ENCODE results near the gene FAM20C.
"Not testable (repeated sequence)": the region's sequence is repeated elsewhere in the genome, so short reads cannot be mapped to it uniquely, and the experiment has no call there.

FAM20C gene

GRCh38 chr7:234051-234707 is 41.8 kb downstream of the FAM20C start:
- DNase-seq (ENCODE audit: low spot score in 2 of 2): no peak
- H3K9me3 Mint-ChIP-seq: no peaks in the 10 kb centered on the region
- H3K4me3 Mint-ChIP-seq: no peak overlapping the region
- H3K36me3 Mint-ChIP-seq: no peaks in the 10 kb centered on the region
- H3K27ac Mint-ChIP-seq: no peak overlapping the region
- no peak for ATAC-seq (ENCODE audit: low read depth)
- H3K27me3 Mint-ChIP-seq: peaks cover 7% of the 10 kb centered on the region
- no peaks in the 10 kb centered on the region for H3K4me1 Mint-ChIP-seq

GRCh38 chr7:234708-235553 is 42.6 kb downstream of the FAM20C start:
- H3K9me3 Mint-ChIP-seq: no peaks in the 10 kb centered on the region
- no peaks in the 10 kb centered on the region for H3K36me3 Mint-ChIP-seq
- no peak overlapping the region for H3K4me3 Mint-ChIP-seq
- ATAC-seq (ENCODE audit: low read depth) (no peak), DNase-seq (ENCODE audit: low spot score in 2 of 2) (no peak)
- H3K27me3 Mint-ChIP-seq: peaks cover 5% of the 10 kb centered on the region
- H3K27ac Mint-ChIP-seq: no peak overlapping the region
- no peaks in the 10 kb centered on the region for H3K4me1 Mint-ChIP-seq

DNA sequence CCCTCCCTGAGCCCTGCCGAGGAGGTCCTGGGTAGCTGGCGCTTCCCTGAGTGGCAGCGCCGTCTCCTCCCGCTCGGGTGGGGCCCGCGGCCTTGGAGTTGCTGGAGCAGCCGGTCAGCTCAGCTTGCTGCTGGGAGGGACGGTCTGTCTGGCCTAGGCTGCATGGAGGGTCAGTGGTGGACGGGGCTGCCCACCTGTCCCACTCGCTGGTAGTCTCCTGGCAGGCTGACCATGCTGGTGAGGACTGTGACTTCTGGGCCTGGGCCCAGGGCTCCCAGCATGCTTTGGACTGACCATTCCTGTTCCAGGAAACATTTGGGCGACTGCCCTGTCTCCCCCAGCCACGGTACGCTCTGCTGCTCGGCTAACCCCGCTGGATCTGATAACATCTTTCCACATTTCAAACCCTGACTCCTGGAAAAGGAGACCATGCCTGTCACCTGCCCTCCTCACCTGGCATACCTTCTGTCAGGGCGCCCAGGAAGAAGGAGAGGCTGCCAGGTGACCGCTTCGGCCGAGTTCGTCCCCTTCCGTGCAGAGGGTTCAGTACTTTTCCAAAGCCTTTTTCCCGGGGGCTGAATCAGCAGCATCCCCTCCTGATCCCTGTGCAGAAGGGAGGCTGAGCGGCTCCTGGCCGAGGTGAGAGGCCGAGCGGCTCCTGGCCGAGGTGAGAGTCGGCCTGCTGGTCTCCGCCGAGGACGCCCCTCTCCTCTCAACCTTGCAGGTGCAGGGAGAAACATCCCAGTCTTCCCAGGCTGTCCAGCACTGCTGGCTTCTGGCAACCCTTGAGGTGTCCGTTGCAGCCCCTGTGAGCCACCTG is 43.4 kb downstream of the FAM20C start:
- no peak for ATAC-seq (ENCODE audit: low read depth)
- Mint-ChIP-seq H3K27ac (no peak overlapping the region), H3K27me3 (peaks cover 4% of the 10 kb centered on the region), H3K9me3 (no peaks in the 10 kb centered on the region), H3K4me3 (no peak overlapping the region), H3K36me3 (no peaks in the 10 kb centered on the region), H3K4me1 (no peaks in the 10 kb centered on the region)
- no peak for DNase-seq (ENCODE audit: low spot score in 2 of 2)

- no peaks in the 10 kb centered on the region for H3K4me1 Mint-ChIP-seq
- ATAC-seq (ENCODE audit: low read depth) (no peak), DNase-seq (ENCODE audit: low spot score in 2 of 2) (no peak)
- peaks cover 2% of the 10 kb centered on the region for H3K27me3 Mint-ChIP-seq
- H3K27ac Mint-ChIP-seq: no peak overlapping the region
- no peaks in the 10 kb centered on the region for H3K36me3 Mint-ChIP-seq
- no peaks in the 10 kb centered on the region for H3K9me3 Mint-ChIP-seq
- H3K4me3 Mint-ChIP-seq: no peak overlapping the region
Measured at GRCh38 chr7:236967-237366, 44.6 kb downstream of the FAM20C start.

DNA sequence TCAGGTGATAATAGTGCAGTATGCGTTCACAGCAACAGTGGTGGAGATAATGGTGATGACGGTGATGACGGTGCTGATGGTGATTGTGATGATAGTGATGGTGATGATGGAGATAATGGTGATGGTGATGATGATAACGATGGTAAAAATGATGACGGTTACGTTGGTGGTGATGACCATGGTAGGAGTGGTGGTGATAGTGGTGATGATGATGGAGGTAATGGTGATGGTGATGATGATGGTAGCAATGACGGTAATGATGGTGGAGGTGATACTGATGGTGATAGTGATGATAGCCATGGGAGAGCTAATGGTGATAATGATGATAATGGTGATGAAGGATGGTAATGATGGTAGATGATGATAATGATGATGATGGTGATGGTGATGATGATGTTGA is 45.0 kb downstream of the FAM20C start:
- no peaks in the 10 kb centered on the region for H3K9me3 Mint-ChIP-seq
- DNase-seq (ENCODE audit: low spot score in 2 of 2) (no peak), ATAC-seq (ENCODE audit: low read depth) (no peak)
- H3K27me3 Mint-ChIP-seq: peaks cover 2% of the 10 kb centered on the region
- H3K4me3 Mint-ChIP-seq: no peak overlapping the region
- no peak overlapping the region for H3K27ac Mint-ChIP-seq
- no peaks in the 10 kb centered on the region for H3K36me3 Mint-ChIP-seq
- no peaks in the 10 kb centered on the region for H3K4me1 Mint-ChIP-seq

DNA sequence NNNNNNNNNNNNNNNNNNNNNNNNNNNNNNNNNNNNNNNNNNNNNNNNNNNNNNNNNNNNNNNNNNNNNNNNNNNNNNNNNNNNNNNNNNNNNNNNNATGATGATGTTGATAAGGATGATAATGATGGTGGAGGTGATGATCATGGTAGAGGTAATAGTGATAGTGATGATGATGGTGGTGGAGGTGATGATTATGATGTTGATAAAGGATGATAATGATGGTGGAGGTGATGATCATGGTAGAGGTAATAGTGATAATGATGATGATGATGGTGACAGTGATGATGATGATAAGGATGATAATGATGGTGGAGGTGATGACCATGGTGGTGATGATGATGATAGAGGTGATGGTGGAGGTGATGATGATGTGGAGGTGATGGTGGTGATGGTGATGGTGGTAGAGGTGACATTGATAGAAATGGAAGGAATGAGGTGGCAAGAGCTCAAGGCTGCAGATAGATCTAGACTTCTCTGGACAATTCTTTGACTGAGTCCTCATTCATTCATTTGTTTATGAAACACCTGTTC is 47.8 kb downstream of the FAM20C start:
- DNase-seq (ENCODE audit: low spot score in 2 of 2) (no peak), ATAC-seq (ENCODE audit: low read depth) (no peak)
- Mint-ChIP-seq H3K4me1 (no peaks in the 10 kb centered on the region), H3K27me3 (no peaks in the 10 kb centered on the region), H3K4me3 (no peak overlapping the region), H3K27ac (no peak overlapping the region), H3K36me3 (no peaks in the 10 kb centered on the region), H3K9me3 (no peaks in the 10 kb centered on the region)

DNA sequence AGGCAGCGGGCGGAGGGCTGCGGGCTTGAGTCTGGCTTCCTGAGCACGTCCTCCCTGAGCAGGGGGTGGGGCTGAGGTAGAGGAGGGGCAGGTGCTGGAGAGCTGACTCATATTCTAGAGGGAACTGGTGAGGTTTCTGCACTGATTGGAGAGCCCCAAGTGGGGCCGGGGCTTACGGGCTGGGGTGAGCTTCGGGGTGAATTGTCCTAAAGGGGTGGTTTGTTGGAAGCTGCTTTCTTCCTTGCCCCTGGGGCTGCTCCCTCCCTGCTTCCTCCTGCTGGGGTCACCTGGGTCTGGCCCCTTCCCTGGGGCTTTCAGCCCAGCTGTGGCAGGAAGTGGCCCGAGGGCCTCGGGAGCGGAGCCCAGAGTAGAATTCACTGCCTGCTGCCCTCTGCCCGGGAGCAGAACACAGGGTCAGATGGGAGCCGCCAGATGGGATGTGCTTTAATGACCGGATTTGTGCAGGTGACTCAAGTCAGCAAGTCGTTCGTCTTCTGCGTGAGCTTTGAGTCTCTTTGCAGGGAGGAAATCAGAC is 48.6 kb downstream of the FAM20C start:
- no peaks in the 10 kb centered on the region for H3K4me1 Mint-ChIP-seq

GRCh38 chr7:241513-241912 is 49.1 kb downstream of the FAM20C start:
- H3K36me3 Mint-ChIP-seq: no peaks in the 10 kb centered on the region
- no peak for ATAC-seq (ENCODE audit: low read depth)
- DNase-seq (ENCODE audit: low spot score in 2 of 2): no peak
- peaks cover 1% of the 10 kb centered on the region for H3K27me3 Mint-ChIP-seq
- no peak overlapping the region for H3K27ac Mint-ChIP-seq
- H3K4me1 Mint-ChIP-seq: no peaks in the 10 kb centered on the region
- H3K9me3 Mint-ChIP-seq: no peaks in the 10 kb centered on the region
- H3K4me3 Mint-ChIP-seq: no peak overlapping the region

More for the DNA sequence above, 48.6 kb downstream of the FAM20C start:
- no peaks in the 10 kb centered on the region for H3K36me3 Mint-ChIP-seq
- H3K27me3 Mint-ChIP-seq: no peaks in the 10 kb centered on the region
- ATAC-seq (ENCODE audit: low read depth) (no peak), DNase-seq (ENCODE audit: low spot score in 2 of 2) (no peak)
- no peak overlapping the region for H3K27ac Mint-ChIP-seq
- H3K4me3 Mint-ChIP-seq: no peak overlapping the region
- no peaks in the 10 kb centered on the region for H3K9me3 Mint-ChIP-seq

DNA sequence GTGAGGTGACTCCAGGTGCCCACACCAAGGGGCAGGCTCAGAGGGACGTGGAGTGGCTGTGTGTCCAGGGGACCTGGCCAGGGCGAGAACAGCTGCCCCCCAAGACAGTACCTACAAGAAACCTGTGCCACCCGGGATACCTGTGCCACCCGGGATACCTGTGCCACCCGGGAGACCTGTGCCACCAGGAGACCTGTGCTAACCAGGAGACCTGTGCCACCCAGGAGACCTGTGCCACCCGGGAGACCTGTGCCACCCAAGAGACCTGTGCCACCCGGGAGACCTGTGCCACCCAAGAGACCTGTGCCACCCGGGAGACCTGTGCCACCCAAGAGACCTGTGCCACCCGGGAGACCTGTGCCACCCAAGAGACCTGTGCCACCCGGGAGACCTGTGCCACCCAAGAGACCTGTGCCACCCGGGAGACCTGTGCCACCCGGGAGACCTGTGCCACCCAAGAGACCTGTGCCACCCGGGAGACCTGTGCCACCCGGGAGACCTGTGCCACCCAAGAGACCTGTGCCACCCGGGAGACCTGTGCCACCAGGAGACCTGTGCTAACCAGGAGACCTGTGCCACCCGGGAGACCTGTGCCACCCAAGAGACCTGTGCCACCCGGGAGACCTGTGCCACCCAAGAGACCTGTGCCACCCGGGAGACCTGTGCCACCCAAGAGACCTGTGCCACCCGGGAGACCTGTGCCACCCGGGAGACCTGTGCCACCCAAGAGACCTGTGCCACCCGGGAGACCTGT is 50.6 kb downstream of the FAM20C start:
- not testable (repeated sequence) for H3K27ac Mint-ChIP-seq; DNase-seq (ENCODE audit: low spot score in 2 of 2); H3K4me3 Mint-ChIP-seq; H3K4me1 Mint-ChIP-seq; H3K9me3 Mint-ChIP-seq; H3K36me3 Mint-ChIP-seq; ATAC-seq (ENCODE audit: low read depth); H3K27me3 Mint-ChIP-seq

DNA sequence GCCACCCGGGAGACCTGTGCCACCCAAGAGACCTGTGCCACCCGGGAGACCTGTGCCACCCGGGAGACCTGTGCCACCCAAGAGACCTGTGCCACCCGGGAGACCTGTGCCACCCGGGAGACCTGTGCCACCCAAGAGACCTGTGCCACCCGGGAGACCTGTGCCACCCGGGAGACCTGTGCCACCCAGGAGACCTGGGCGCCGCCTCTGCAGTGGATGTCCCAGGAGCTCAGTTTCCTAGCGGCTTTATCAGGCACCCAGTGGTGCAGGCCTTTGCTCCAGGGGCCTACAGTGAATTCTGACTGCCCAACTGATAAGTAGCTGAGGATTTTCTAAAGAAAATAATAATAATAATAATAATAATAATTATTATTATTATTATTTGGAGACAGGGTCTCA is 51.2 kb downstream of the FAM20C start:
- not testable (repeated sequence) for ATAC-seq (ENCODE audit: low read depth); H3K9me3 Mint-ChIP-seq; H3K4me3 Mint-ChIP-seq; H3K36me3 Mint-ChIP-seq; H3K27me3 Mint-ChIP-seq; DNase-seq (ENCODE audit: low spot score in 2 of 2); H3K4me1 Mint-ChIP-seq; H3K27ac Mint-ChIP-seq

DNA sequence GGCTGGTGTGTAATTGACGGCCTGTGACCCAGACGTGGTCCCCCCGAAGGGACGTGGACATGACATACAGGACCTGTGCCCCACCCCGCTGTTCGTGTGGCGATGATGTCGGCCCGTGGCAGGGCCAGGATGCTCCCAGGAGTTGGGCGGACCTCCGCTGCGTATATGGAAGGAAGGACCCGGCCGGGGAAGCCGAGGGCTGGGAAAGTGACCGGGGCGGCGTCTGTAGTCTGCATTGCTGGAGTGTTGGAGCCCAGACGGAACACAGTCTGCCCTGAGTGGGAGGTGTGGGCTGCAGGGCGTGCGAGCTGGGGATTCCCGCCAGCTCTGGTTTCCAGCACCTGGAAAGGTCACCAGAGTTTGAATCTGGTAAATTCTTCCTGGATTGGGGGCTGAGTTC is 52.6 kb downstream of the FAM20C start:
- DNase-seq (ENCODE audit: low spot score in 2 of 2) (no peak), ATAC-seq (ENCODE audit: low read depth) (no peak)
- H3K4me3 Mint-ChIP-seq: no peak overlapping the region
- H3K4me1 Mint-ChIP-seq: no peaks in the 10 kb centered on the region
- no peaks in the 10 kb centered on the region for H3K9me3 Mint-ChIP-seq
- H3K36me3 Mint-ChIP-seq: no peaks in the 10 kb centered on the region
- H3K27me3 Mint-ChIP-seq: peaks cover 3% of the 10 kb centered on the region
- H3K27ac Mint-ChIP-seq: no peak overlapping the region

DNA sequence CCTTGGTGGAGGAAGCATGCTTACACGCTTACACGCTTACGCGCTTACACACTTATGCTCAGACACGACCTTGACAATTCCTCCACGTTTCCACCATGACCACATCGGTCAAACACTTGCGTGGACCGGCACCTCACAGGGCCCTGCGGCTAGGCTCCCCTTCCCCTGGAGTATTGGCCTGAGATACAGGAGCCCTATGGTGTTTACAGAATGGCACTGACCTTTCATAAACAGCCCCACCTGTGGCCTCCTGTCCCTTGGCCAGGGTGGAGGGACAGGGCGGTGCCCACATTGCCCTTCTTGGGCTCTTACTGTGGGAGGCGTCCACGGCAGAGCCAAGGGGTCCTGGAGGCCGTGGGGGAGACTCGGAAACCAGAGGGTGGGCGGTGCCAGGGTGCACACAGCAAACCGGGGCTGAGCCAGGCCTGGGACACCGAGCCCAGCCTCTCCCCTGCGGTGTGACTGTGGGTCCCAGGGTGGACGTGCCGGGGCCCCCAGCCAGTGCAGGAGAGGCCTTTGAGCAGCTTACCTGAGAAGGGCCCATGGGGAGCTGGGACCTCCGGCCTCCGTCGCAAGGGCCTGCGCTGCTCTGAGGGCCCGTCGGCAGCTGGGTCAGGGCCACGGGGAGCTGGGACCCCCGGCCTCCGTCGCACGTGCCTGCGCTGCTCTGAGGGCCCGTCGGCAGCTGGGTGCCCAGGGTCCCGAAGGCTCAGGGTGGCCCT is 53.4 kb downstream of the FAM20C start:
- Mint-ChIP-seq H3K9me3 (no peaks in the 10 kb centered on the region), H3K27me3 (peaks cover 3% of the 10 kb centered on the region), H3K4me3 (no peak overlapping the region), H3K4me1 (no peaks in the 10 kb centered on the region), H3K36me3 (no peaks in the 10 kb centered on the region), H3K27ac (no peak overlapping the region)
- ATAC-seq (ENCODE audit: low read depth): no peak
- no peak for DNase-seq (ENCODE audit: low spot score in 2 of 2)

DNA sequence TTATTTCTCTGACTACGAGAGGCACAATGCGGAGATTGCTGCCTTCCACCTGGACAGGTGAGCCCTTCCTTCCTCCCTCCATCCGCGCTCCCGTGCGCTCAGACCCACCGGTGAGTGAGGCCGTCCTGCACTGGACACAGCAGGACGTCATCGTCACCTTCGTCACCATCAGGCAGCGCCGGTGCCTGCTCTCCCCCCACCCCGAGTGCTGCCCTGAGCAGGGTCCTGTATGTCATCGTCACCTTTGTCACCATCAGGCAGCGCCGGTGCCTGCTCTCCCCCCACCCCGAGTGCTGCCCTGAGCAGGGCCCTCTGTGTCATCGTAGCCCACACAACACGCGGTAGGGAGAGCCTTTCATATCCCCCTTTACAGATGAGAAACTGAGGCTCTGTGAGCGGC is 54.1 kb downstream of the FAM20C start:
- ATAC-seq (ENCODE audit: low read depth): no peak
- DNase-seq (ENCODE audit: low spot score in 2 of 2): no peak
- Mint-ChIP-seq H3K36me3 (no peaks in the 10 kb centered on the region), H3K27ac (no peak overlapping the region), H3K27me3 (peaks cover 3% of the 10 kb centered on the region), H3K4me3 (no peak overlapping the region), H3K4me1 (no peaks in the 10 kb centered on the region), H3K9me3 (no peaks in the 10 kb centered on the region)
